A549 (cell line): ENCODE results near the gene PPP1R7.

Experiments used
- CTCF ChIP-seq: fragments of >200 bp; sonication (Bioruptor Twin); formaldehyde crosslinking; IDR thresholded peaks from 3 replicates; pipeline ENCODE4 v1.5.1; 2016
- E2F6 ChIP-seq: IDR thresholded peaks from 2 replicates; pipeline ENCODE4 v1.6.1; 2012; ENCODE audit warnings: low read depth, borderline replicate concordance
- HDAC2 ChIP-seq: fragments of 200-600 bp; sonication (generic); IDR thresholded peaks from 2 replicates; pipeline ENCODE4 v1.6.1; 2016
- POLR2A ChIP-seq: IDR thresholded peaks from 2 replicates; pipeline ENCODE4 v1.6.1; 2012; ENCODE audit warnings: mild to moderate bottlenecking, low read length
- ZFP36 ChIP-seq: fragments of 450-650 bp; IDR thresholded peaks from 2 replicates; pipeline ENCODE4 v1.6.1; 2014; ENCODE audit warnings: borderline replicate concordance; ENCODE audit not compliant: partially characterized antibody

GRCh38 chr2:241132538-241133435 is 17.5 kb upstream of the PPP1R7 start:
- no peak for TF ChIP-seq POLR2A
- no peak for TF ChIP-seq ZFP36
- TF ChIP-seq HDAC2 = no peak
- no peak for TF ChIP-seq E2F6
- no peak for TF ChIP-seq CTCF
